Measurements from ENCODE around the gene UPK2. TPM values are rescaled to one million over a fixed set of nuclear protein-coding genes. Genes with fewer than 3 reads are reported as not detected.
A peak's percentile ranks its signal among the peaks of the same experiment; 100 is the strongest.
"Not testable (repeated sequence)": the region's sequence is repeated elsewhere in the genome, so short reads cannot be mapped to it uniquely, and the experiment has no call there.

UPK2 gene
- total and polyA plus RNA-seq, 2 of the 13 experiments (the other 11 are each of a cell fraction or from before 2014, with no cell fraction given): not detected

GRCh38 chr11:118991486-118992038 lies 35.5 kb downstream of the UPK2 start:
- intact Hi-C loops (cut with micrococcal nuclease; ENCODE audit: unreplicated experiment); BruUV-seq (replicated peaks); FAIRE-seq; H2AFZ ChIP-seq (ENCODE audit: low read length); H3K4me3 ChIP-seq (replicated peaks in 1 of 3; ENCODE audit: insufficient read depth in 1 of 3, low read depth in 2 of 3, low read length in 3 of 3); H3K9me3 ChIP-seq (ENCODE audit: low read length); H3K4me2 ChIP-seq (ENCODE audit: low read depth, low read length); H3K27ac ChIP-seq (ENCODE audit: extremely low read length, insufficient read depth, low read length); CTCF ChIA-PET (ENCODE audit: low intra/inter-chr PET ratio, low total read pairs); H3K9ac ChIP-seq (ENCODE audit: insufficient read depth, low read depth, low read length); in situ Hi-C loops (cut with HindIII; ENCODE audit: extremely low pct_ligation_motif_present, low pct_unique_long_range_greater_than_20kb); H3K79me2 ChIP-seq (ENCODE audit: insufficient read depth, low read length); H4K20me1 ChIP-seq (ENCODE audit: insufficient read depth, low read length); POLR2A ChIA-PET; H3K27me3 ChIP-seq (ENCODE audit: control insufficient read depth in 1 of 2, insufficient read depth in 2 of 2, low read length in 2 of 2); ATAC-seq; DNase-seq (ENCODE audit: low spot score); H3K36me3 ChIP-seq (replicated peaks in 1 of 2; ENCODE audit: control insufficient read depth in 1 of 2, insufficient read depth in 2 of 2, low read length in 2 of 2): not testable (repeated sequence)
- peaks cover 12% of the 10 kb centered on the region for H3K4me1 ChIP-seq (ENCODE audit: insufficient read depth, low read length)
- 100% methylated on average over 7 of the region's 44 CpGs for WGBS (ENCODE audit: low lambda C conversion rate)

DNA sequence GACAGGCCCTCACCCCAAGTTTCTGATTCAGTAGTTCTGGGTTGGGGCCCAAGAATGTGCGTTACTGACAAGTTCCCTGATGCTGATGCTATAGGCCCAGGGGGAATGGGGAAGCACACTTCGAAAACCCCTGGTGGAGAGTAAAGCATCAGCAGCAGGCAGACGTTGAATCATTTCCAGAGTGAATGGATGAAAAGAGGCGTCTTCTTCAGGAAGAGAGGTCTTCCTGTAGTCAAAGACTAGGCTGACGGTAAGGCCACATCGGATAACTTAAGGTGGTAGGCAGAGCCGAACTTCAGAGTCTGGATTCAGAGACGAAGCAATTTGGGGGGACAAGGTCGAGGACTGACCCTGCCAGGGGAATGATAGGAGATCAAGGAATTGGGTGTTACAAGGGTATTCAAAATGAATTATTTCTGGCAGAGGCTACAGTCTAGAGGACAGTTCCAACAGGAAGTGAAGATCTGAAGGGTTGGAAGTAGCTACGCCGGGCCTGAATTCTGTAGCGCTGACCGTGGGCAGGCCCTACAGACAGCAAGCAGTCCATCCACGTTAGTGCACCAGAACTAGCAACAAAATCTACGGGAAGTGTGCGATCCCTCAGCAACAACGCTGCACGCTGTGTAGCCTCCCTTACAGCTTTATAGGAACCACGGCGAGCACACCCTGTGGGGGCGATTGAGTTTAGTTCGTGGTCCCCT lies 41.0 kb downstream of the UPK2 start:
- TSS peak; percentile 64 for BruUV-seq (replicated peaks)
- Histone ChIP-seq H3K4me1 (ENCODE audit: insufficient read depth, low read length) (peaks cover 42% of the 10 kb centered on the region), H3K79me2 (ENCODE audit: insufficient read depth, low read length) (peaks cover 35% of the 10 kb centered on the region), H3K27me3 (ENCODE audit: control insufficient read depth in 1 of 2, insufficient read depth in 2 of 2, low read length in 2 of 2) (no peaks in the 10 kb centered on the region; a peak in 1 of 5 replicates), H3K9ac (ENCODE audit: insufficient read depth, low read depth, low read length) (peak overlapping the region; percentile 68), H3K4me3 (replicated peaks in 1 of 3; ENCODE audit: insufficient read depth in 1 of 3, low read depth in 2 of 3, low read length in 3 of 3) (peak overlapping the region; percentile 79 to 91 (median 90)), H3K4me2 (ENCODE audit: low read depth, low read length) (peak overlapping the region; percentile 92), H3K36me3 (replicated peaks in 1 of 2; ENCODE audit: control insufficient read depth in 1 of 2, insufficient read depth in 2 of 2, low read length in 2 of 2) (peaks cover 5 to 6% of the 10 kb centered on the region in 2 experiments; a peak in 1 of 5 replicates), H3K27ac (ENCODE audit: extremely low read length, insufficient read depth, low read length) (peak overlapping the region; percentile 49), H4K20me1 (ENCODE audit: insufficient read depth, low read length) (no peaks in the 10 kb centered on the region), H2AFZ (ENCODE audit: low read length) (peak overlapping the region; percentile 55), H3K9me3 (ENCODE audit: low read length) (no peaks in the 10 kb centered on the region)
- FAIRE-seq: no peak
- peak; percentile 56 for ATAC-seq
- WGBS (ENCODE audit: low lambda C conversion rate): 13% methylated on average over 9 of the region's 22 CpGs
- ChIA-PET CTCF (ENCODE audit: low intra/inter-chr PET ratio, low total read pairs) (interaction anchor here (1.4 kb wide), 1 partner anchor 34 kb away, joined by 4 read pairs; the partner anchor contains the start of gene SLC37A4), POLR2A (interaction anchor here (0.6 to 2.8 kb wide), 19 partner anchors 11 to 376 kb away, joined by 3 to 66 read pairs (median 5); partner anchors contain the start of genes BCL9L, DDX6, DPAGT1 and RPS25)
- intact Hi-C loops (cut with micrococcal nuclease; ENCODE audit: unreplicated experiment): no loop called here
- in situ Hi-C loops (cut with HindIII; ENCODE audit: extremely low pct_ligation_motif_present, low pct_unique_long_range_greater_than_20kb): no loop called here
- DNase-seq (ENCODE audit: low spot score): peak; percentile 48
- TF ChIP-seq FOXK2 (IDR thresholded peaks at IDR 0.05) (no peak), PRMT3 (CRISPR knock-in tag; IDR thresholded peaks at IDR 0.05; ENCODE audit: borderline replicate concordance, low read depth) (0 out of 2 replicates have a peak, but pooled peaks have one; percentile 28), JDP2 (CRISPR knock-in tag; IDR thresholded peaks at IDR 0.05; ENCODE audit: borderline replicate concordance) (no peak), HMGA1 (CRISPR knock-in tag; conservative IDR thresholded peaks at IDR 0.05) (no peak), NKX3-1 (CRISPR knock-in tag; IDR thresholded peaks at IDR 0.05) (0 out of 2 replicates have a peak, but pooled peaks have one; percentile 15), HOXA5 (CRISPR knock-in tag; IDR thresholded peaks at IDR 0.05) (peak; percentile 12; the same call in 1 of the 2 replicates), RFXANK (CRISPR knock-in tag; IDR thresholded peaks at IDR 0.05) (no peak), NCOA1 (CRISPR knock-in tag; IDR thresholded peaks at IDR 0.05) (no peak), ZFP90 (CRISPR knock-in tag; IDR thresholded peaks at IDR 0.05; ENCODE audit: borderline replicate concordance) (0 out of 2 replicates have a peak, but pooled peaks have one; percentile 40), TEAD3 (CRISPR knock-in tag; optimal IDR thresholded peaks at IDR 0.05; ENCODE audit: borderline replicate concordance) (peak; percentile 3), ZNF510 (CRISPR knock-in tag; IDR thresholded peaks at IDR 0.05; ENCODE audit: low read depth) (0 out of 2 replicates have a peak, but pooled peaks have one; percentile 3), SMAD1 (CRISPR knock-in tag; IDR thresholded peaks at IDR 0.05; ENCODE audit: borderline replicate concordance, low read depth) (no peak), ZNF251 (CRISPR knock-in tag; IDR thresholded peaks at IDR 0.05) (no peak), PRDM4 (CRISPR knock-in tag; IDR thresholded peaks at IDR 0.05; ENCODE audit: borderline replicate concordance) (no peak), CCDC6 (CRISPR knock-in tag; IDR thresholded peaks at IDR 0.05) (0 out of 2 replicates have a peak, but pooled peaks have one; percentile 33), FLYWCH1 (CRISPR knock-in tag; IDR thresholded peaks at IDR 0.05) (0 out of 2 replicates have a peak, but pooled peaks have one; percentile 51)

Measured in HepG2 (cell line).